ENCODE measurements around the gene LIAS.

The LIAS gene

DNA sequence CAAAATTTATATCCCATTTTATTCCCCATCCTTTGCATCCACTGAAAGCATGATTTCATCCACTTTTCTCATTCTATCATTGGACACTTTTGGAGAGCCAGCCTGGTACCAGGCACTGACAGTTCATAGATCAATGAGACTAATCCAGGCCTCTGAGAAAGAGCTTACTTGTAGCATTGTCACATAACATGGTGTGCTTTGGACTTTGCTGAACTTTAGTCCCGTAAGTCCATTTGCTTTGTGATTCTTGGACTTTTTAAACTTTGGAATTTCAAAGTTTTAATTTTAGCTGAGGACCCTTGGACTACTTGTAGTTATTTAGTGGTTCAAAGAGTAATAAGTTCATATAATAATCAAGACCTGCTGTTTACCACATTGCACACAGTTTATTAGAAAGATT, 11.5 kb downstream of the LIAS start:
- TF ChIP-seq, protein P1, sequence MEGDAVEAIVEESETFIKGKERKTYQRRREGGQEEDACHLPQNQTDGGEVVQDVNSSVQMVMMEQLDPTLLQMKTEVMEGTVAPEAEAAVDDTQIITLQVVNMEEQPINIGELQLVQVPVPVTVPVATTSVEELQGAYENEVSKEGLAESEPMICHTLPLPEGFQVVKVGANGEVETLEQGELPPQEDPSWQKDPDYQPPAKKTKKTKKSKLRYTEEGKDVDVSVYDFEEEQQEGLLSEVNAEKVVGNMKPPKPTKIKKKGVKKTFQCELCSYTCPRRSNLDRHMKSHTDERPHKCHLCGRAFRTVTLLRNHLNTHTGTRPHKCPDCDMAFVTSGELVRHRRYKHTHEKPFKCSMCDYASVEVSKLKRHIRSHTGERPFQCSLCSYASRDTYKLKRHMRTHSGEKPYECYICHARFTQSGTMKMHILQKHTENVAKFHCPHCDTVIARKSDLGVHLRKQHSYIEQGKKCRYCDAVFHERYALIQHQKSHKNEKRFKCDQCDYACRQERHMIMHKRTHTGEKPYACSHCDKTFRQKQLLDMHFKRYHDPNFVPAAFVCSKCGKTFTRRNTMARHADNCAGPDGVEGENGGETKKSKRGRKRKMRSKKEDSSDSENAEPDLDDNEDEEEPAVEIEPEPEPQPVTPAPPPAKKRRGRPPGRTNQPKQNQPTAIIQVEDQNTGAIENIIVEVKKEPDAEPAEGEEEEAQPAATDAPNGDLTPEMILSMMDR (IDR thresholded peaks at IDR 0.05; ENCODE audit: low read depth, low read length), result no peak
- no peak for DNase-seq (ENCODE audit: extremely low read depth, low read depth)

DNA sequence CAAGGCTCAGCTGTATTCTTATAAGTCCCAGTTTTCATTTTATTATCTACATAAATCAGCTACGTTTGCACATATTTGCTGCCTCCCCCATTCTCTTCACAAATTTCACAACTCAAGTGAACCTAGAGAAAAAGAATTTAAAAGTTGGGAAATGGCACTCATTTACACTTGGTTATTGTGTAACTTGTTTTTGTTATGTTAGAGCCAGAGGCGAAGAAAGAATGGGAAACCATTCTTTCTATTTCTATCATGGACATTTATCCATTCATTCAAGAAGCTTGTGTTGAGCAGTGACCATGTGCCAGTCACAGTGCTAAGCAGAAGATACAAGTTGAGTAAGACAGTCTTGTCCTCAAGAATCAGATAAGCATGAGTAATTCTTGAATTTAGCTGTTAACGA, 13.5 kb downstream of the LIAS start:
- no peak for DNase-seq (ENCODE audit: extremely low read depth, low read depth)
- TF ChIP-seq, protein P1 (IDR thresholded peaks at IDR 0.05; ENCODE audit: low read depth, low read length), result no peak

DNA sequence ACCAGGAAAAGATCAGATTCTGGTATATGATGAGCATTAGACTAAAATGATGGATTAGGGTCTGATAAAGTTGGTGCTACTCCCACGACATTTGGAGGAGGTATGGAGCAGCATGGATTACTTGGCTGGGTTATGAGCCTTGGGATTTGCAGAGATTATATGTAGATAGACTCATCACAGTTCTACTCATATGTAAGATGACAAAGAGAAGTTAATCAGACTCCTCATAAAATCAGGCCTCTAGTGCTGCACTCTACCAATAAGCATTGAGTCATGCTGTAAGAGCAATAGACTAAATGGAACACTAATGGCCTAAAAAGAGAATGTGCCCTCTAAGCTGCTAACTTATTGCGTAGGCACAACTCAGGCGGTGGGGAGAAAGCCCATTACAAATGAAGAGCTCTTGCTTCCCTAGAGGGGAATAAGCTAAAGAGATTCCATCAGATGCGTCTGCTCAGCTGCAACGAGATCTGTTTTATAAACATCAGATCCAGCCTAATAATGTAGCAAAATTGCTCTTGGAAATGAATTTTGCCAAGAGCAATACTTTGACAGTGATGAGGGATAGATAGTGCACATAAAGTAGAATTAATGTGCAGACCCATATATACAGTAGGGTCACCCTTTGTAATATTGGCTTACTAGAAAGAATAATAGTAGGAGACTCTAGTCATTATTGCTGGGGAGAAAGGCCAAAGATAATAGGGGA, 17.5 kb downstream of the LIAS start:
- no peak for DNase-seq (ENCODE audit: extremely low read depth, low read depth)
- TF ChIP-seq, protein P1 (IDR thresholded peaks at IDR 0.05; ENCODE audit: low read depth, low read length), result no peak

DNA sequence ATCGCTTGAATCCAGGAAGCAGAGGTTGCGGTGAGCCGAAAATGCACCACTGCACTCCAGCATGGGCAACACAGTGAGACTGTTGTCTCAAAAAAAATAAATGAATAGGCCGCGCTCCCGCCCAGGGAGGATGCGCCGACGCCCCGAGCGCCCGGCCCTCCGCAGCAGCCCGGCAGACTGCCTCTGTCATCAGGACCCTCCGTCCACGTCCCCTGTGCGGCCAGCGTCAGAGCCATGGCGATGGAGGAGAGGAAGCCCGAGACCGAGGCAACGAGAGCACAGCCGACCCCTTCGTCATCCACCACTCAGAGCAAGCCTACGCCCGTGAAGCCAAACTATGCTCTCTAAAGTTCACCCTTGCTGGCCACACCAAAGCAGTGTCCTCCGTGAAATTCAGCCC, 21.4 kb downstream of the LIAS start:
- TF ChIP-seq, protein P1 (IDR thresholded peaks at IDR 0.05; ENCODE audit: low read depth, low read length), result no peak
- DNase-seq (ENCODE audit: extremely low read depth, low read depth), result no peak

DNA sequence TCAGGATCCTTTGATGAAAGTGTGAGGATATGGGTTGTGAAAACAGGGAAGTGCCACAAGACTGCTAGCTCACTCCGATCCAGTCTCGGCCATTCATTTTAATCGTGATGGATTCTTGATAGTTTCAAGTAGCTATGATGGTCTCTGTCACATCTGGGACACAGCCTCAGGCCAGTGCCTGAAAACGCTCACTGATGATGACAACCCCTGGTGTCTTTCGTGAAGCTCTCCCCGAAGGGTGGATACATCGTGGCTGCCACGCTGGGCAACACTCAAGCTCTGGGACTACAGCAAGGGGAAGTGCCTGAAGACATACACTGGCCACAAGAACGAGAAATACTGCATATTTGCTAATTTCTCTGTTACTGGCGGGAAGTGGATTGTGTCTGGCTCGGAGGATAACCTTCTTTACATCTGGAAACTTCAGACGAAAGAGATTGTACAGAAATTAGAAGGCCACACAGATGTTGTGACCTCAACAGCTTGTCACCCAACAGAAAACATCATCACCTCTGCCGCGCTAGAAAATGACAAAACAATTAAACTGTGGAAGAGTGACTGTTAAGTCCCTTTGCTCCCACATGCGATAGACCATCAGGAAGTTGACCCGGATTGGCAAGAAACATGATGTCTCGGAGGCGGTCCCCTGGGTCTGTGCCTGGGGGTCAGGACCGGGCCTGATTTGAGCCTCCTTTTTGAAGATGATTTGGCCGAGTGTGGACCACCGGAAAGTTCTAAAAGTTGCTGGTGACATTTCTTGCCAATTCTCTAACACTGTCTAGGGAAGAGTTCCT, 22.2 kb downstream of the LIAS start:
- TF ChIP-seq, protein P1 (IDR thresholded peaks at IDR 0.05; ENCODE audit: low read depth, low read length), result no peak
- DNase-seq (ENCODE audit: extremely low read depth, low read depth), result no peak

DNA sequence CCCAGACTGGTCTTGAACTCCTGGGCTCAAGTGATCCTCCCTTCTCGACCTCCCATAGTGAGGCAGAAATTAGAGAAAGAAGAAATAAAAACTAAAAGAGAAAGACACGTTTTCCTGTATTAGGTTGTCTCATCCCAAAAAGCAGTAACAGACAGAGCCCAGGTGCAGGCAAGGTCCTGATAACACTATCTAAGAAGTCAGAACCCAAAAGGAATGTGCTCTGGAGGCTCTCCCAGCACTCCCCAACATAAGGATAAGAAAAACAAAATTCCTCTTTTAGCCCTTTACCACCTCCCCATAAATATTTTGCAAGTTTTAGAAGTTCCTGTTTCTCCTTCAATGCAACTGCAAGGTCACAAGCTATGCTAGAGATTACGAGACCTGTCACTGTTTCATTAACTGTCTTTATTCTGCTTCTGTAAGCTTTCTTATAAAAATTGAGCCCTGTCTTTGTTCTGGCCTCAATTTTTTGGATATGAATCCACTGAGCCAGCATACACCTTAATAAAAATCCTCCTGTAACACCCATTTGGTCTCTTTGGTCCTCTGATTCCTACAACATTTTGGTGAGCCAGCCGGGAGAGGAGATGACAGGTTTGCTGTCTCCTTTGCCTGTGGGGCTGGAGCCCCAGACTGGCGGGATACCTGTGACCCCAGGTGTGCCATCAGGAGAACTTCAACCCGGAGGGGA, 25.9 kb downstream of the LIAS start:
- no peak for DNase-seq (ENCODE audit: extremely low read depth, low read depth)
- TF ChIP-seq, protein P1 (IDR thresholded peaks at IDR 0.05; ENCODE audit: low read depth, low read length), result no peak

All from AG09319 (cell line).